GM19239 (cell line): ENCODE measurements around the gene EIF4B.
A peak's percentile ranks its signal among the peaks of the same experiment; 100 is the strongest.

Experiments used
- DNase-seq: peaks from one replicate; pipeline ENCODE4 v3.0.0; 2011; ENCODE audit warnings: low spot score; ENCODE audit not compliant: insufficient read length
- FAIRE-seq: peaks from 2 replicates; lab custom pipeline; 2011; peaks lifted over from hg19 to GRCh38; lab: Jason Lieb, UNC

The EIF4B gene

GRCh38 chr12:53044052-53044581 is 37.9 kb downstream of the EIF4B start:
- no peak for DNase-seq
- no peak for FAIRE-seq

- FAIRE-seq = no peak
- no peak for DNase-seq
Observed at GRCh38 chr12:53044896-53045695, 38.8 kb downstream of the EIF4B start.

DNA sequence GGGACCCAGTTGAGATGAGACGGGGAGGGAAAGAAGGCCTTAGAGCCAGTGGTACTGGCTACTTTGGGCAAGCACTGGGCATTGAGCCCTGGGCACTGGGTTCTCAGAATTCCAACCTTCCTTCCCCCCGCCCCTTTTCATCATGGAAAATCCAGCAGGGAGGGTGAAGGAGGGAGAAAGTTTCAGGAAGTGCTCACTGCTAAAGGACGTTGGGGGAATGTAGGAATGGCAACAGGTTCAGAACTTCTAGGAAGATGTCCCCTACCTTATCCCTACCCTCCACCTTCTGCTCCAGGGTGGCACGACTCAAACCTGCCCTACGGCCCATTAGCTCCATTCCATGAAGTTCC is 39.4 kb downstream of the EIF4B start:
- FAIRE-seq = no peak
- no peak for DNase-seq

DNA sequence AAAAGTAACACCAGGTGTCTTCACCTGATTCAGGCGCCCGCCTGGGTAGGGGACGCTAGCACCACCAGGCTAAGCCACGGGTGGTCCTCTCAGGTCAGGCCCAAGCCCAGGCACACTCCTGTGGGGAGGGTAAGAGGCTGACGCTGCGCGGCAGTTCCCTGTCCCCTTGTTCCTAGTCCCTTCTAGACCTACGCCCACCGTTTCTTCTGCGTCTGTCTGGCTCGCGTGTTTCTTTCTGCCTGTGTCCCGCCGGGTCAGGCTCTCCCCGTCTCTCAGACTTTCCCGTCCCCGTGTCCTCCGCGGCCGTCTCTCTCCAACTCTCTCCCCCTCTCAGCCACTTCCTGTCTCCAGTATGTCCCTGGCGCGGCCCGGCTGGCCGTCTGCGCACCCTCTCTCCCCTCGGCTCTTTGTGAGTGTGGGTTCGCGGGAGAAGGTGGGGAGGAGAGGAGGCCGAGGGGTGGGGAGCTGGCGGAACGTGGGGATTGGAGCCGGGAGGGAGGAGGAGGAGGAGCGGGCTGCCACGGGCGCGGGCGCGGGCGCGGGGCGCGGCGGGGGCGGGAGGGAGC is 40.5 kb downstream of the EIF4B start:
- no peak for FAIRE-seq

DNA sequence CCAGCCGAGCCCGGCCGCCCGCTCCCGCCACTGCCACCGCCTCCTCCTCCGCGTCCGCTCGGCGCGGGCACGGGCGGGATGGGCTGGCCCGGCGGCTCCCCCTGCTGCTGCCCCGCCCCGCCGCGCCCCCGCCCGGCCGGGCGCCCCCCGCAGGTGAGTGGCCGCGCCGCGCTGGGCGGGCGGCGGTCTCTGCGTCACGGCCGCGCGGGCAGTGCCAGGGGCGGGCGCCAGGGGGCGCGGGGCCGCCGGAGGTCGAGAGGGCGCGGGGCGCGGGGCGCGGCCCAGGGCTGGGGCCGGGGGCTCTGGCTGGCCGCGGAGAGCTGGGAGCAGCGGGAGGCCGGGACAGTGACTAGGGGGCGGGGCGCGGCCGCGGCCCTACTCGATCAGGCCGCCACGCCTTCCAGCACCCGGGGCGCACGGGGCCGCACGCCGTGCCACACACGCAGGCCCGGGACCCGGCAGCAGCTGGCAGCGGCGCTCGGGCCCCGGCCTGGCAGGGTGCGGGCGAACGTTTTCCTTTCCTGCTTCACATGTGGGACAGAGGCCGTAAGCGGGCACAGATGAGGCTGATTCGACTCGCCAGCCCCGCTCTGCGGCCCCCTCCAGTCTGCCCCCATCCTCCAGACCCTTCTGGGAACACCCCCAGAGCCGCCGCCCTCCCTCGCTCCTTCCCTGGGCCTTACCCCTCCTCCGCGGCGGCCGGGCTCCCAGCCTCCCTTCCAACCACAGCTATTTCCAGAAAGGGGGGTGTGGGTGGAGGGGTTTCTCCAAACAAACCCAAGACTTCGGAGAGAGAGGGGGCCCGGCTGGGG is 41.2 kb downstream of the EIF4B start:
- FAIRE-seq (no peak), DNase-seq (peak; percentile 88)

More for the DNA sequence above, 40.5 kb downstream of the EIF4B start:
- DNase-seq = peak; percentile 72

DNA sequence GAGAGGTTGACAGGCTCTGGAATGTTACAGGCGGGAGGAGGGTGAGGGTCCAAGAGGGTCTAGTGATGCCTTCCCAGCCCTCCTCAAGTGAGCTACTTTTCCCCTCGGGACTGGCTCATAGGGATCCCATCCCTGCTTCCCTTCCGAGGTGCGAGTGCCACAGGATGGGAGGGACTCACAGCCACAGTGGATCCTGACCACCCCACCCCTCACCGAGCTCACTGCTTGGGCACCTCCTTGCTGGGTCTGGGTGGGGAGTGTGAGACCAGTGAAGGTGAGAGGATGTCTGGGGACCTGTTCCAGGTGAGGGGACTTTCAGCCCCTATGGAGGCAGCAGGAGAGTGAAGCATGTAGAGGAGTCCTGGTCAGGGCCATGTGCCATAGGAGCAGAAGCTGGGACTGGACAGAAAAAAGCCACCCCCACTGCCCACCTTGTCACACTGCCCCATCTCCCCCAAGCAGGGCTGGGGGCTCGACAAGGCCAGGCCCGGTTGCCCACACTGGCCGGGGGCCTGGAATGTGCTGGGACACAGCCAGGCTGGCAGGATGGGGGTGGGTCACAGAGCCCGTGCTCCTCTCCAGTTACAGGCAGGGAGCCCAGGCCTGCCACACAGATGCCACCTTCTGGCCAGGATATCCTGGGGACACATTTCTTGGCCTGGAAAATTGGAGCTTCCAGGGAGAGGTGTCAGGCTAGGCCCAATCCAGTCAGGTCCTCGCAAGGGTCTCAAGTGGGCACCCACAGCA is 42.0 kb downstream of the EIF4B start:
- DNase-seq = no peak

GRCh38 chr12:53048780-53049401 is 42.6 kb downstream of the EIF4B start:
- FAIRE-seq (no peak), DNase-seq (no peak)

More for the DNA sequence above, 42.0 kb downstream of the EIF4B start:
- no peak for FAIRE-seq

- DNase-seq (no peak), FAIRE-seq (no peak)
Observed at GRCh38 chr12:53049571-53050318, 43.5 kb downstream of the EIF4B start, which contains the start of gene TNS2. TSS of gene TNS2 (plus strand) at chr12:53050065. CDS start at chr12:53050186, 121 bp downstream.

GRCh38 chr12:53050426-53051057 is 44.3 kb downstream of the EIF4B start:
- FAIRE-seq = no peak

DNA sequence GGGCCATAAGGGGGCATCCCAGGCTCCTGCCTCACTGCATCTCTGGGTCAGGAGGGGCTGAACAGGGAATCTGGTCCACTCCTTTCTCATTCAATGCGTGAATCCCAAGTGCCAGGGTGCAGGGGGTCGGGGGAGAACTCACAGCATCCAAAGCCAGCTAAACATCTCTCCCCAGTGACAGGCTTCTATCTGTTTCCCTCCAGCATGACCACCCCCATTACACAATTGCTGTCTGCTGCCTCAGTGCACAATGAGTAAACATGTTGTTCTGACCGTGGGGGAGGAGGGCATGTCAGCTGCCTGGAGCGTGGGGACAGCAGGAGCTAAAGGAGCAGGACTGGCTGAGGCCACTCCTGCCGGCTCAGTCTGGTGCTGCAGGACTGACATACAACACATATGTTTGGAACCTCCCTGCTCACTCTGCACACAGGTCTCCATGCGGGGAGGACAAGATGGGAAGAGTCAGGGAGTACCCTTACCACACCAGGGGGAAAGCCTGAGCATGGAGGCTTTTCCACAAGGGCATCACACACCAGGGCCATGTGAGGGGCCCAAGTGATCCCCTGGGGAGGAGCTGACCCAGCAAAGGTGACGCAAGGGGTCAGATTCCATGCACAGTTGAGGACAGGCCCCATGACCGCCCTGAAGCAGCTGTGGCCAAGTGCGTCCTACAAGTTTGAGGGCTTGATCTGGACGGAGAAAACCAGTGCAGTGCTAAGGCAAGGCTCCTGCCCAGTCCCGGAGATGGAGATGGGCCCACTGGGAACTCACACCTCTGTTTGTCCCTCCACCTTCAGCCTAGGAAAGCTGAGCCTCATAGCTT is 45.0 kb downstream of the EIF4B start:
- FAIRE-seq (no peak), DNase-seq (no peak)

More at GRCh38 chr12:53050426-53051057, 44.3 kb downstream of the EIF4B start:
- no peak for DNase-seq

- FAIRE-seq (no peak), DNase-seq (no peak)
Observed at GRCh38 chr12:53051881-53052412, 45.7 kb downstream of the EIF4B start.

DNA sequence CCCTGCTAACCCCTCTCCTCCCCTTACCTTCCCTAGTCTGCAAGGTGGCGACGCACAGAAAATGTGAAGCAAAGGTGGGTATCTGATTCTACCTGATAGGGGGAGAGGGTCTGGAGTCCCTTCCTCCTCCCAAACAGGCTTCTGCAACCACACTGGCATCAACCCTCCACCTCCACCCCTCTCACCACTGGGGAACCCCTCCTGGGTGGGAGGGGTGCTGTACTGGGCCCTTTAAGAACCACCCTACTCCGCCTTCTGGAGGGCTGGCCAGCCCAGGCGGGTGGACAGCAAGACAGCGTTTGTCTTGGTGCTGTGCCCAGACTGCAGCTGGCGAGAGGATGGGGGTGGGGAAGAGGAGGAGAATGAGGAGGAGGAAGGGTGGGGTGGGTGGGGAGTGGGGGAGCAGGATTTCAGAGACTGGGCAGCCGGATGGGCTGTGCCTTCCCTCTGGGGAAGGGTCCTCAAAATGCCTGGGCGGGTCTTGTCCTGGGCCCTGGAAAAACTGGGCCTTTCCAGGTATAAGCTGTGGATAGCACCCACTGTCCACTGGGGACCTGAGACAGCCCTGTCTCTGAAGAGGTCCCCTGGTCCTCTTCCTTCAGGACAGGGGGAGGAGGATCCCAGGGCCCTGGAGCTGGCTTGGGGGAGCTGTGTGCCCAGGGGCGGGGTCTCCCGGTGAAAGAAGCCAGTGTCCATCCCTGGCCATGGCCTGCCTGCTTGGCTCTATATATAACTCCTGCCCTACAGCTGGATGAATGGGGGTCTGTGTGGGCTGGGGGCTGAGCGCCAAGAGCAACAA is 46.4 kb downstream of the EIF4B start:
- no peak for FAIRE-seq
- DNase-seq = no peak

DNA sequence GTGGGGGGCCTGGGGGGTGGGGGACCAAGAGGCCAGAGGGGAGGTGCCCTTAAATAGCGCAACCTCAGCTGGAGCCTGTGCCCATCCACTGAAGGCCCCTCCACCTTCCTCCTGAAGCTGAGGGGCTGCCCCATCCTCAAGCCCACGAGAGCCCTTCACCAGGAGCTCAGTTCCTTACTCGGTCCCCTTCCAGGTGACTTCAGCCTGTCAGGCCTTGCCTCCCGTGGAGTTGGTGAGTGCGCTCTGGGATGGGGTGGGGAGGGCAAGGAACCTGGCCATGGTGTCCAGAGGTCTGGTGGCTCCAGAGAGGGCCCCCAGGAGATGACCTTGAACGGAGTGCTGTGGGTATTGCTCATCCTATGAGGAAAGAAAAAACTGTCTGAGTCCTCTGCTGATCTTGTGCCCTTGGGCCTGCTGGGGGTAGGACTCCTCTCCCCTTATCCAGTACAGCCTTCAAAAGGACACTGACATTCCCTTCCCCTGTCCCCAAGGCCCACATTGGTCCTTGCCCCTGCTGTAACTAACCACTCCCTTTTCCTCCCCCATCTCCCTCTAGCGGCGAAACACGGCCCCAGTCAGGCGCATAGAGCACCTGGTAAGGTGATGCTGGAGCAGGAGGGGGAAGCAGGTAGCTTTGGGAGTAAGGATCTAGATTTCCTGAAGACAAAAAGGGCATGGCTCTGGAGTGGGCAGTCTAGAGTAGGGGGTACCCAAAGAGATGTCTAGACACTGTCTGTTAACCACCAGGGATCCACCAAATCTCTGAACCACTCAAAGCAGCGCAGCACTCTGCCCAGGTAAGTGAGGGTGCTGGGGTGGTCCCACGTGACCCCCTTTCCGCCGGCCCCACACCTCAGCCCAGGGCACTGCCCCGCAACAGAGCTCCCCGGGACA is 47.2 kb downstream of the EIF4B start:
- FAIRE-seq (no peak), DNase-seq (no peak)

- peak; percentile 95 for DNase-seq
- FAIRE-seq = peak; percentile 97
Observed at GRCh38 chr12:53054112-53054878, 48.0 kb downstream of the EIF4B start.
